Epithelial cell of proximal tubule (primary cell): ENCODE results near the gene ECHS1. TPM values are rescaled to one million over a fixed set of nuclear protein-coding genes. Genes with fewer than 3 reads are reported as not detected.

ENCODE experiments used
- DNase-seq: peaks from one replicate; pipeline ENCODE4 v3.0.0-alpha.2; 2011; ENCODE audit warnings: low read depth
- H3K4me3 ChIP-seq: 2 replicates; pipeline ENCODE4 v1.5.1; 2011; ENCODE audit warnings: low read depth, mild to moderate bottlenecking, low read length
- total RNA-seq: library from RNA; depleted of rRNA; stranded (reverse); fragments of >200 nt; gene quantifications from 2 replicates; pipeline ENCODE4 v1.2.3, GENCODE V29; 2015
- TF ChIP-seq, protein P1 (sequence below): conservative IDR thresholded peaks from 2 replicates; pipeline ENCODE4 v1.5.1; 2012; ENCODE audit warnings: low read depth, mild to moderate bottlenecking, low read length

ECHS1 gene
- total RNA-seq, 1 donor from 2014 or later, result 130 TPM

DNA sequence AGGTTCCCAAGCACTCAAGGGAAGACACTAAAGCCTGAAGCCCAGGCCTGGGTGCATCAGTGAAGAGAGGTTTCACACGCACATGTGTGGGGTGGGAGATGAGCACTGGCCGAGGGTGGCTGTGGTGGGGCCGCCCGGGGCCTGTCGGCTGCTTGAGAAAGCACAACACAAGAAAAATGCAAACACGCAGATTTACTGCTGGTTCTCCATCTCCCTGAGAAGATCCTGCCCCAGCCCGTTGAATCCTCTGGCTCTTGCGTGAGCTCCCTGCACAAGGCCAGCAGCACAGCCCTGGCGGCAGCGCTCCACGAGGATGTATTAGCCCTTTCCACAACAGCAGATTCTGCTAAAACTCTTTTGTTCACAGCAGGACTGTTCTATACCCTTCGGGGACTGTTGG lies 58.2 kb downstream of the ECHS1 start:
- no peak for DNase-seq
- no peak overlapping the region for H3K4me3 ChIP-seq
- TF ChIP-seq, protein P1, sequence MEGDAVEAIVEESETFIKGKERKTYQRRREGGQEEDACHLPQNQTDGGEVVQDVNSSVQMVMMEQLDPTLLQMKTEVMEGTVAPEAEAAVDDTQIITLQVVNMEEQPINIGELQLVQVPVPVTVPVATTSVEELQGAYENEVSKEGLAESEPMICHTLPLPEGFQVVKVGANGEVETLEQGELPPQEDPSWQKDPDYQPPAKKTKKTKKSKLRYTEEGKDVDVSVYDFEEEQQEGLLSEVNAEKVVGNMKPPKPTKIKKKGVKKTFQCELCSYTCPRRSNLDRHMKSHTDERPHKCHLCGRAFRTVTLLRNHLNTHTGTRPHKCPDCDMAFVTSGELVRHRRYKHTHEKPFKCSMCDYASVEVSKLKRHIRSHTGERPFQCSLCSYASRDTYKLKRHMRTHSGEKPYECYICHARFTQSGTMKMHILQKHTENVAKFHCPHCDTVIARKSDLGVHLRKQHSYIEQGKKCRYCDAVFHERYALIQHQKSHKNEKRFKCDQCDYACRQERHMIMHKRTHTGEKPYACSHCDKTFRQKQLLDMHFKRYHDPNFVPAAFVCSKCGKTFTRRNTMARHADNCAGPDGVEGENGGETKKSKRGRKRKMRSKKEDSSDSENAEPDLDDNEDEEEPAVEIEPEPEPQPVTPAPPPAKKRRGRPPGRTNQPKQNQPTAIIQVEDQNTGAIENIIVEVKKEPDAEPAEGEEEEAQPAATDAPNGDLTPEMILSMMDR, result no peak

DNA sequence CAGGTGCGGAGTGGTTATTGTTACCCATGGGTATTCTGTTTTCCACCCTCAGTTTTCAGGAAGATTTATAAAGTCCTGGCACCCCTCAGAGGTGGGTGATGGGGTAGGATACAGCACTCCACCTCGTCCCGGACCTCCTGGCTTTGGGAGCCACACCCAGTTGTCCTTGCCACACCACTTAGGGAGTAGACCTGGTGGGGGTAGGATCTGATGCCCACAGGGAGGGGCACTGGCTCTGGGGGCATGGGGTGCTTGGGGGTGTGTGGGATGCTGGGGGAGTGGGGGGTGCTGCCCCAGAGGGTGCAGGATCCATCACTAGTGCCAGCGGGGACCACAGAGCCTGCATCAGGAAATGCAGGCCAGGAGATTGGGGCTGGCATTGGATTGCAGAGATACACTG lies 60.0 kb downstream of the ECHS1 start:
- DNase-seq, result no peak
- H3K4me3 ChIP-seq, result no peak overlapping the region
- TF ChIP-seq, protein P1, result no peak

DNA sequence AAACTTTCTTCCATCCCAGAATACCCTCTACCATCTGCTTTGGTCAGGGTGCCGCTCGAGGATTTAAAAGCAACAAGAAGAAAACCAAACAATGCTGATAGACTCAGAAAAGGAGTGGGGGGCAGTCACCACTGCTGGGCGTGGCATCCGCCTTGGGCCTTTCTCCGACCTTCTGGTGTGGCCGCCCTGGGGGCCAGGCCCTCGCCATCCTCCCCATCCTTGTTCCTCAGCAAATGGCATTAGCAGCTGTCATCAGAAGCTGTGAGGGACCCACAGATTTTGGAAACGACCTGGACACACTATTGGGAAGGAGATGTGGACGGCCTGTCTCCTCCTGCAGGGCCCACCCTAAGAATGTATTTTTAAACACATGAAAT lies 60.4 kb downstream of the ECHS1 start:
- H3K4me3 ChIP-seq, result no peak overlapping the region
- no peak for DNase-seq
- TF ChIP-seq, protein P1, result no peak

Other genes with a start within 250 kb of the ECHS1 start
- 0.06 and 0.65 TPM in 2 replicates for gene KNDC1, start 213.1 kb downstream of the ECHS1 start, total RNA-seq
- not detected in 2 replicates for gene UTF1, start 143.1 kb downstream of the ECHS1 start, total RNA-seq
- not detected in 2 replicates for gene VENTX, start 135.5 kb downstream of the ECHS1 start, total RNA-seq
- gene ADAM8, start 96.5 kb downstream of the ECHS1 start, total RNA-seq, result 26.0 and 52.6 TPM in 2 replicates
- 35.2 and 68.9 TPM in 2 replicates for gene TUBGCP2, start 64.5 kb downstream of the ECHS1 start, total RNA-seq
- gene ZNF511, start 64.4 kb downstream of the ECHS1 start, total RNA-seq, result 28.8 and 59.6 TPM in 2 replicates
- 1.5 TPM in 1 of 2 replicates, not detected in the other for gene CALY, start 36.5 kb downstream of the ECHS1 start, total RNA-seq
- gene PRAP1, start 26.0 kb downstream of the ECHS1 start, total RNA-seq, result not detected in 2 replicates
- 57.2 and 75.5 TPM in 2 replicates for gene FUOM, start 15.3 kb downstream of the ECHS1 start, total RNA-seq
- gene PAOX, start 5.9 kb upstream of the ECHS1 start, total RNA-seq, result 3.6 and 5.6 TPM in 2 replicates
- 31.8 and 51.9 TPM in 2 replicates for gene MTG1, start 20.8 kb upstream of the ECHS1 start, total RNA-seq
- gene SPRN, start 51.3 kb upstream of the ECHS1 start, total RNA-seq, result 0.12 and 0.51 TPM in 2 replicates
- gene SCART1, start 80.6 kb upstream of the ECHS1 start, total RNA-seq, result 0.14 and 1.3 TPM in 2 replicates
- 0.17 and 1.1 TPM in 2 replicates for gene CYP2E1, start 154.0 kb upstream of the ECHS1 start, total RNA-seq
- not detected in 2 replicates for gene SYCE1, start 192.2 kb upstream of the ECHS1 start, total RNA-seq